ENCODE measurements around the gene CA12.

The CA12 gene

DNA sequence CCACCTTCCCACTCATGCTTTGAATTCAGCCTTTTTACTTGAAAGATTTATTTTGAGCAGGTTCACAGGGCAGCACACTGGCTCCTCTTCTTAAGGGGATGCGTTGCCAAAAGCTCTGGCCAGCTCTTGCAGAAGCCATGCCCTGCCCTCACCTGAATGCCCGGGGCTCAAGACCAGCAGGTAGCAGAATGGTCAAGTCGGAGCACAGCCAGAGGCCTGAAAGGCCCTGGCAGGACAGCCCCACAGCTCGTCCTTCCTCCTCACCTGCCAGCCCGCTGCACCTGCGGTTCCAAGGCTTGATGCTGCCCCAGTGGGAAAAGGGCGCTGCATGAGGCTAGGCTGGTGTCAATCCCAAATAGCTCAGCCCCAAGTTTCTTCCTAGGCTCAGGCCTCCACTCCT is 13.1 kb downstream of the CA12 start:
- TF ChIP-seq, protein P1, sequence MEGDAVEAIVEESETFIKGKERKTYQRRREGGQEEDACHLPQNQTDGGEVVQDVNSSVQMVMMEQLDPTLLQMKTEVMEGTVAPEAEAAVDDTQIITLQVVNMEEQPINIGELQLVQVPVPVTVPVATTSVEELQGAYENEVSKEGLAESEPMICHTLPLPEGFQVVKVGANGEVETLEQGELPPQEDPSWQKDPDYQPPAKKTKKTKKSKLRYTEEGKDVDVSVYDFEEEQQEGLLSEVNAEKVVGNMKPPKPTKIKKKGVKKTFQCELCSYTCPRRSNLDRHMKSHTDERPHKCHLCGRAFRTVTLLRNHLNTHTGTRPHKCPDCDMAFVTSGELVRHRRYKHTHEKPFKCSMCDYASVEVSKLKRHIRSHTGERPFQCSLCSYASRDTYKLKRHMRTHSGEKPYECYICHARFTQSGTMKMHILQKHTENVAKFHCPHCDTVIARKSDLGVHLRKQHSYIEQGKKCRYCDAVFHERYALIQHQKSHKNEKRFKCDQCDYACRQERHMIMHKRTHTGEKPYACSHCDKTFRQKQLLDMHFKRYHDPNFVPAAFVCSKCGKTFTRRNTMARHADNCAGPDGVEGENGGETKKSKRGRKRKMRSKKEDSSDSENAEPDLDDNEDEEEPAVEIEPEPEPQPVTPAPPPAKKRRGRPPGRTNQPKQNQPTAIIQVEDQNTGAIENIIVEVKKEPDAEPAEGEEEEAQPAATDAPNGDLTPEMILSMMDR (IDR thresholded peaks at IDR 0.05; ENCODE audit: low read depth, low read length) = no peak
- no peaks in the 10 kb centered on the region for H3K9me3 ChIP-seq (ENCODE audit: severe bottlenecking)
- no peak for DNase-seq
- H3K27me3 ChIP-seq (ENCODE audit: insufficient read depth, low read depth, severe bottlenecking) = no peaks in the 10 kb centered on the region
- no peaks in the 10 kb centered on the region for H3K36me3 ChIP-seq
- H3K27ac ChIP-seq = no peak overlapping the region
- no peak overlapping the region for H3K4me3 ChIP-seq (ENCODE audit: low read depth, low read length)

DNA sequence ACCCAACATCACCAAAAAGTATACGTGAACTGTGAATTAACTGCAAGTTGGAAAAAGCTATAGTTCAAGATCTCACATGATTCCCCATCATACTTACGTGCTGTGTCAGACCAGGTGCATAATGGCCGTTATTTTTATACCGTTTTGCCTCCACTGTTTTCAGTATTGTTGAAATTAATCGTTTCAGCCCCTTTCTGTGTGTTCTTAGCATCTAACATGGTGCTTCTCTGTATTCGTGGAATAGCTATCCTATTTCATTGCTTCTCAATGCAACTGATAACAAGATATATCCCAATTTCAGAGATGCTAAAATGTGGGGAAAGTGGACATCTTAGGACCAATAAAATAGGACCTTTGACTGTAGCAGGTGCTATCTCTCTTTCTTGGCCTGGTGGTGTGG is 13.7 kb downstream of the CA12 start:
- no peaks in the 10 kb centered on the region for H3K9me3 ChIP-seq (ENCODE audit: severe bottlenecking)
- DNase-seq = no peak
- H3K4me3 ChIP-seq (ENCODE audit: low read depth, low read length) = no peak overlapping the region
- TF ChIP-seq, protein P1 (IDR thresholded peaks at IDR 0.05; ENCODE audit: low read depth, low read length) = no peak
- no peaks in the 10 kb centered on the region for H3K36me3 ChIP-seq
- H3K27ac ChIP-seq = no peak overlapping the region
- no peaks in the 10 kb centered on the region for H3K27me3 ChIP-seq (ENCODE audit: insufficient read depth, low read depth, severe bottlenecking)

DNA sequence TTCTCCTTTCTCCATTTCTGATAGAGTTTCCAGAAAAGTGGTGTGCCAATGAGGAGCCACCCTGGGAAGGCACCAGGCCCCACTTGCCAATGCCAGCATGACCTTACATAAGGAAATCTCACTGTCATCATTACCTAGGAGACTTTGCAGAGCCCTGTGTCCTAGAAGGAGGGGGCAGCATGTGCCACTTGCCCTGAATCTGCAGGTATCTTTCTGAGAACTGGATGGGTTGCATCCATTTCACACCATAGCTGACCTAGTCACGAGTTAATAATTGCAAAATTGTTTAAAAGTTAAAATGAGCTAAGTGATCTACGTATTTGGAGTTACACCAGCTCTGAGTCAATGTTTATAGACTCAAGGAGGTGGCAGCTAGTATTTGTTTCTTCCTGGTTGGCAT is 14.3 kb downstream of the CA12 start:
- Histone ChIP-seq H3K9me3 (ENCODE audit: severe bottlenecking) (no peaks in the 10 kb centered on the region), H3K4me3 (ENCODE audit: low read depth, low read length) (no peak overlapping the region), H3K27ac (no peak overlapping the region), H3K36me3 (no peaks in the 10 kb centered on the region), H3K27me3 (ENCODE audit: insufficient read depth, low read depth, severe bottlenecking) (no peaks in the 10 kb centered on the region)
- no peak for DNase-seq
- TF ChIP-seq, protein P1 (IDR thresholded peaks at IDR 0.05; ENCODE audit: low read depth, low read length) = no peak

DNA sequence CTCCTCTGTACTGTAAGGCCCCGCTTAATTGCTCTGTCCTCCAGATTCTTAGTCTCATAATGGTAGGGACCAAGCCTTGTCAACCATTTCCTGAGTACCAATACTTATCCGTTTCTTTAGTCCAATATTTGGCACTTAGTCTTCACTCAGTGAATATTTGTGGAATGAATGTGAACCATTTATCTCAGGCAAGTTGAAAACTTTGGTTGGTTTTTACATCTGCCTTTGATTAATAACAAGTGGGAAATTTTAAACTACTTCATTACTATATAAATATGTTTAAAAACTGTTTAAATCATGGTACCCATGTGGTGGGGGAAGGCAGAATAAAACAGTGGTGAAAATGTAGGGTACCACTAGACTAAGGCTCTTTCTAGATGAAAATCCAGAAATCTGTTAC is 15.2 kb downstream of the CA12 start:
- Histone ChIP-seq H3K27me3 (ENCODE audit: insufficient read depth, low read depth, severe bottlenecking) (no peaks in the 10 kb centered on the region), H3K9me3 (ENCODE audit: severe bottlenecking) (no peaks in the 10 kb centered on the region), H3K27ac (no peak overlapping the region), H3K4me3 (ENCODE audit: low read depth, low read length) (no peak overlapping the region), H3K36me3 (no peaks in the 10 kb centered on the region)
- DNase-seq = no peak
- TF ChIP-seq, protein P1 (IDR thresholded peaks at IDR 0.05; ENCODE audit: low read depth, low read length) = no peak

DNA sequence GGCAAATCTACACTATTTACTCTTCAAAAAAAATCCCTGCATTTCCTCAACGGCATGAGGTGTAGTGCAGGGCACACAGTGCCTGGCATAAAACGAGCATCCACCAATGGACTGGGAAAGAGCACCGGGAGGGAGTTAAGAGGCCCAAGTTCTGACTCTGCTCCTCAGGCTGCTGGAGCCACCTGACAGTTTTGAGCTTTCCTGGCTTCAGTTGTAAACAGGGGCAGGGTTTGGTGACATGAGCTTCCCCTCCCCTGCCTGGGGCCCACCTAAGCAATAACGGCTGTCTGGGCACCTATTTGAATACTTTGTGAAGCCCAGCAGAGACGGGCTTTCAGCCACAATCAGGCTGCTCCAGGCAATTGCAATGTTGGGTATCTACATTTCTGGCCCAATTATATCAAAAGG is 16.4 kb downstream of the CA12 start:
- Histone ChIP-seq H3K4me3 (ENCODE audit: low read depth, low read length) (no peak overlapping the region), H3K9me3 (ENCODE audit: severe bottlenecking) (no peaks in the 10 kb centered on the region), H3K27ac (no peak overlapping the region), H3K36me3 (no peaks in the 10 kb centered on the region), H3K27me3 (ENCODE audit: insufficient read depth, low read depth, severe bottlenecking) (no peaks in the 10 kb centered on the region)
- DNase-seq = no peak
- TF ChIP-seq, protein P1 (IDR thresholded peaks at IDR 0.05; ENCODE audit: low read depth, low read length) = no peak
